Keratinocyte (primary cell): ENCODE data around the gene POU2AF2. TPM values are rescaled to one million over a fixed set of nuclear protein-coding genes. Genes with fewer than 3 reads are reported as not detected.

Experiments
- DNase-seq: peaks from one replicate; pipeline ENCODE4 v3.0.0-alpha.2; 2011; ENCODE audit warnings: low read depth, missing footprints, low spot score
- FAIRE-seq: peaks from 2 replicates; lab custom pipeline; 2011; peaks lifted over from hg19 to GRCh38; lab: Jason Lieb, UNC
- H2AFZ ChIP-seq: 2 replicates; pipeline ENCODE4 v1.6.0; 2012; ENCODE audit warnings: low read length, control low read depth, inconsistent platforms; ENCODE audit not compliant: control insufficient read depth
- H3K27ac ChIP-seq: 2 replicates; pipeline ENCODE4 v1.5.1; 2011; ENCODE audit warnings: low read length; ENCODE audit not compliant: control insufficient read depth, insufficient read depth
- H3K27me3 ChIP-seq: 3 replicates; pipeline ENCODE4 v1.6.0; 2011; ENCODE audit warnings: low read length; ENCODE audit not compliant: control insufficient read depth, insufficient read depth; ENCODE audit errors: extremely low read depth
- H3K36me3 ChIP-seq, 2 experiments: 2 replicates in 1 of 2; 3 replicates in 1 of 2; pipeline ENCODE4 v1.5.1; 2011; ENCODE audit warnings: low read length in 2 of 2, mild to moderate bottlenecking in 1 of 2; ENCODE audit not compliant: control insufficient read depth in 2 of 2, insufficient read depth in 2 of 2; ENCODE audit errors: extremely low read depth in 1 of 2
- H3K4me1 ChIP-seq: 3 replicates; pipeline ENCODE4 v1.5.1; 2011; ENCODE audit warnings: low read length; ENCODE audit not compliant: control insufficient read depth, insufficient read depth; ENCODE audit errors: extremely low read depth
- H3K4me2 ChIP-seq: 3 replicates; pipeline ENCODE4 v1.6.0; 2011; ENCODE audit warnings: low read depth, low read length; ENCODE audit not compliant: control insufficient read depth, insufficient read depth; ENCODE audit errors: extremely low read depth
- H3K4me3 ChIP-seq, 3 experiments: fragments of 200-600 bp in 1 of 3; sonication (generic) in 1 of 3; 2 replicates in 2 of 3; 3 replicates in 1 of 3; pipeline ENCODE4 v1.5.1; 2011 to 2016; ENCODE audit warnings: low read length in 3 of 3, mild to moderate bottlenecking in 3 of 3, control low read depth in 2 of 3, inconsistent platforms in 1 of 3, low read depth in 1 of 3, mixed read lengths in 1 of 3, mixed run types in 1 of 3, moderate library complexity in 1 of 3; ENCODE audit not compliant: control insufficient read depth in 2 of 3, insufficient read depth in 2 of 3; ENCODE audit errors: extremely low read depth in 1 of 3
- H3K79me2 ChIP-seq: 2 replicates; pipeline ENCODE4 v1.6.0; 2012; ENCODE audit warnings: low read length; ENCODE audit not compliant: control insufficient read depth, insufficient read depth
- H3K9ac ChIP-seq: 3 replicates; pipeline ENCODE4 v1.6.0; 2011; ENCODE audit warnings: low read length; ENCODE audit not compliant: control insufficient read depth, insufficient read depth; ENCODE audit errors: extremely low read depth
- H3K9me1 ChIP-seq: 3 replicates; pipeline ENCODE4 v1.6.0; 2011; ENCODE audit warnings: low read length; ENCODE audit not compliant: control insufficient read depth, insufficient read depth; ENCODE audit errors: extremely low read depth
- H3K9me3 ChIP-seq: 2 replicates; pipeline ENCODE4 v1.5.1; 2012; ENCODE audit warnings: low read depth, low read length; ENCODE audit not compliant: control insufficient read depth
- H4K20me1 ChIP-seq: 3 replicates; pipeline ENCODE4 v1.6.0; 2011; ENCODE audit warnings: low read length; ENCODE audit not compliant: control insufficient read depth, insufficient read depth; ENCODE audit errors: extremely low read depth
- CTCF ChIP-seq, 3 experiments: IDR thresholded peaks in 1 of 3; conservative IDR thresholded peaks in 1 of 3; optimal IDR thresholded peaks in 1 of 3; 2 replicates in 2 of 3; 3 replicates in 1 of 3; pipeline versions ENCODE3 to v1.5.1; 2011; ENCODE audit warnings: low read length in 3 of 3, mild to moderate bottlenecking in 3 of 3, moderate library complexity in 2 of 3, control low read depth in 1 of 3, inconsistent platforms in 1 of 3; ENCODE audit not compliant: insufficient read depth in 2 of 3; ENCODE audit errors: extremely low read depth in 1 of 3
- EZH2 ChIP-seq: IDR thresholded peaks from one replicate; pipeline ENCODE4 v1.6.1; 2012; ENCODE audit warnings: inconsistent platforms, mild to moderate bottlenecking, low read length, moderate library complexity
- dilution Hi-C: fragments of 300-500 bp; cut with MboI; formaldehyde crosslinking; loops from one replicate; pipeline ENCODE4 v1.7.0; 2020; ENCODE audit warnings: low sequenced_read_pairs; ENCODE audit not compliant: extremely low pct_ligation_motif_present
- polyA plus RNA-seq, 5 experiments: library from polyadenylated mRNA; depleted of rRNA in 3 of 5; stranded (reverse) in 3 of 5; stranded (forward) in 1 of 5; unstranded in 1 of 5; fragments of >200 nt; gene quantifications; 1 replicate in 1 of 5; 2 replicates in 3 of 5; 3 replicates in 1 of 5; pipeline versions ENCODE4 v1.2.1 to v1.2.3, GENCODE V29; 2011 to 2012; ENCODE audit warnings: missing spikeins in 2 of 5, low read depth in 1 of 5, low replicate concordance in 1 of 5

Gene POU2AF2
- polyA plus RNA-seq, 1 donor (not counting 4 experiments of a cell fraction or from before 2014, with no cell fraction given): not detected

DNA sequence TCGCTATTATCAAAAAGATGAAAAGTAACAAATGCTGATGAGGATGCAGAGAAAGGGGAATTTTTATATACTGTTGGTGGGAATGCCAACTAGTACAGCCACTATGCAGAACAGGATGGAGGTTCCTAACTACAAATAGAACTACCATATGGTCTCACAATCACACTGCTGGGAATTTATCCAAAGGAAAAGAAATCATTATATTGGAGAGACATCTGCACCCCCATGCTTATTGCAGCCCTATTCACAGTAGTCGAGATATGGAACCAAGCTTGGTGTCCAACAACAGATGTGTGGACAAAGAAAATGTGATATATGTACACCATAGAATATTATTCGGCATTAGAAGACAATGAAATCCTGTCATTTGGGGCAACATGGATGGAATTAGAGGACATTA, 19.6 kb upstream of the POU2AF2 start:
- Histone ChIP-seq H3K36me3 (no peaks in the 10 kb centered on the region), H3K4me2 (no peak overlapping the region), H3K27me3 (no peaks in the 10 kb centered on the region), H3K9me3 (no peaks in the 10 kb centered on the region), H3K79me2 (no peaks in the 10 kb centered on the region), H3K4me1 (peaks cover 3% of the 10 kb centered on the region), H3K9ac (no peak overlapping the region), H3K4me3 (no peak overlapping the region), H3K27ac (no peak overlapping the region), H2AFZ (no peak overlapping the region), H4K20me1 (no peaks in the 10 kb centered on the region), H3K9me1 (no peaks in the 10 kb centered on the region)
- DNase-seq: no peak
- TF ChIP-seq CTCF (optimal IDR thresholded peaks at IDR 0.05 in 1 of 3, IDR thresholded peaks at IDR 0.05 in 1 of 3, conservative IDR thresholded peaks at IDR 0.05 in 1 of 3; ENCODE audit: extremely low read depth in 1 of 3, insufficient read depth in 2 of 3, low read length in 3 of 3) (no peak), EZH2 (no peak)
- no peak for FAIRE-seq
- dilution Hi-C loops: no loop called here

- DNase-seq: no peak
- Histone ChIP-seq H3K4me1 (peaks cover 3% of the 10 kb centered on the region), H3K36me3 (no peaks in the 10 kb centered on the region), H3K9me1 (no peaks in the 10 kb centered on the region), H3K9me3 (no peaks in the 10 kb centered on the region), H4K20me1 (no peaks in the 10 kb centered on the region), H3K27ac (no peak overlapping the region), H3K9ac (no peak overlapping the region), H3K79me2 (no peaks in the 10 kb centered on the region), H3K27me3 (no peaks in the 10 kb centered on the region), H3K4me2 (no peak overlapping the region), H2AFZ (no peak overlapping the region), H3K4me3 (no peak overlapping the region)
- dilution Hi-C loops: no loop called here
- TF ChIP-seq CTCF (optimal IDR thresholded peaks at IDR 0.05 in 1 of 3, IDR thresholded peaks at IDR 0.05 in 1 of 3, conservative IDR thresholded peaks at IDR 0.05 in 1 of 3; ENCODE audit: extremely low read depth in 1 of 3, insufficient read depth in 2 of 3, low read length in 3 of 3) (no peak), EZH2 (peak; percentile 4)
- no peak for FAIRE-seq
Measured at GRCh38 chr11:111229604-111230003, 15.9 kb upstream of the POU2AF2 start.
